GM21515 (cell line): Measurements from ENCODE around the gene STT3B.
"Not testable (repeated sequence)": the region's sequence is repeated elsewhere in the genome, so short reads cannot be mapped to it uniquely, and the experiment has no call there.

Source experiments
- ATAC-seq: cut with Tn5 transposase; IDR thresholded peaks from one replicate; pipeline ENCODE4 v1.9.1; 2021; ENCODE audit not compliant: unreplicated experiment

The STT3B gene

GRCh38 chr3:31532587-31533168, at the start of gene STT3B:
Gene STT3B, plus strand, starts transcription at chr3:31532925. Its CDS starts 74 bp downstream, at chr3:31532999.
- ATAC-seq: peak; percentile 56

- ATAC-seq: no peak
Observed at GRCh38 chr3:31483776-31484175, 48.9 kb upstream of the STT3B start.

GRCh38 chr3:31485196-31485595, 47.5 kb upstream of the STT3B start:
- no peak for ATAC-seq

- ATAC-seq: no peak
Observed at GRCh38 chr3:31486865-31487533, 45.7 kb upstream of the STT3B start.

GRCh38 chr3:31488475-31489017, 44.2 kb upstream of the STT3B start:
- ATAC-seq: no peak

- no peak for ATAC-seq
Observed at GRCh38 chr3:31490502-31490901, 42.2 kb upstream of the STT3B start.

GRCh38 chr3:31491660-31492059, 41.1 kb upstream of the STT3B start:
- no peak for ATAC-seq

GRCh38 chr3:31493149-31493548, 39.6 kb upstream of the STT3B start:
- no peak for ATAC-seq

- no peak for ATAC-seq
Observed at GRCh38 chr3:31495971-31496665, 36.6 kb upstream of the STT3B start.

- ATAC-seq: no peak
Observed at GRCh38 chr3:31498791-31499190, 33.9 kb upstream of the STT3B start.

- no peak for ATAC-seq
Observed at GRCh38 chr3:31499281-31499680, 33.4 kb upstream of the STT3B start.

GRCh38 chr3:31502803-31503221, 29.9 kb upstream of the STT3B start:
- no peak for ATAC-seq

GRCh38 chr3:31503456-31503855, 29.3 kb upstream of the STT3B start:
- no peak for ATAC-seq

GRCh38 chr3:31504230-31504629, 28.5 kb upstream of the STT3B start:
- ATAC-seq: no peak

GRCh38 chr3:31505371-31506048, 27.2 kb upstream of the STT3B start:
- no peak for ATAC-seq

GRCh38 chr3:31506515-31506914, 26.2 kb upstream of the STT3B start:
- ATAC-seq: not testable (repeated sequence)

GRCh38 chr3:31508452-31509146, 24.1 kb upstream of the STT3B start:
- ATAC-seq: no peak

- ATAC-seq: no peak
Observed at GRCh38 chr3:31509147-31509728, 23.5 kb upstream of the STT3B start.

GRCh38 chr3:31514570-31514969, 18.2 kb upstream of the STT3B start:
- no peak for ATAC-seq

- ATAC-seq: no peak
Observed at GRCh38 chr3:31515486-31516284, 17.0 kb upstream of the STT3B start.
